GM10248 (cell line): ENCODE results near the gene GNG7.
A peak's percentile ranks its signal among the peaks of the same experiment; 100 is the strongest.

Experiments used
- CTCF ChIA-PET: fragments of 300-600 bp; sonication (Branson Sonifier 250); formaldehyde crosslinking; extraction: SDS; loops from one replicate; lab custom pipeline; 2021; ENCODE audit warnings: antibody characterized with exemption; lab: Yijun Ruan, JAX
- POLR2A ChIA-PET: fragments of 350-650 bp; sonication (Branson Sonifier 250); formaldehyde crosslinking; extraction: SDS; loops from one replicate; lab custom pipeline; 2020; ENCODE audit warnings: antibody characterized with exemption; lab: Yijun Ruan, JAX
- DNase-seq: peaks from one replicate; pipeline ENCODE4 v3.0.0; 2012; ENCODE audit errors: extremely low spot score
- TF ChIP-seq, protein P1 (sequence below): IDR thresholded peaks from 2 replicates; pipeline ENCODE4 v1.5.1; 2012; ENCODE audit warnings: mild to moderate bottlenecking, low read depth; ENCODE audit errors: extremely low read depth, missing control alignments, control extremely low read depth

Gene GNG7

GRCh38 chr19:2627855-2628254, 74.6 kb downstream of the GNG7 start:
- DNase-seq = no peak
- POLR2A ChIA-PET = interaction anchor here (0.5 to 5.8 kb wide), 2 partner anchors 20 to 151 kb away, joined by 4 to 60 read pairs; partner anchors contain the start of gene GADD45B
- TF ChIP-seq, protein P1, sequence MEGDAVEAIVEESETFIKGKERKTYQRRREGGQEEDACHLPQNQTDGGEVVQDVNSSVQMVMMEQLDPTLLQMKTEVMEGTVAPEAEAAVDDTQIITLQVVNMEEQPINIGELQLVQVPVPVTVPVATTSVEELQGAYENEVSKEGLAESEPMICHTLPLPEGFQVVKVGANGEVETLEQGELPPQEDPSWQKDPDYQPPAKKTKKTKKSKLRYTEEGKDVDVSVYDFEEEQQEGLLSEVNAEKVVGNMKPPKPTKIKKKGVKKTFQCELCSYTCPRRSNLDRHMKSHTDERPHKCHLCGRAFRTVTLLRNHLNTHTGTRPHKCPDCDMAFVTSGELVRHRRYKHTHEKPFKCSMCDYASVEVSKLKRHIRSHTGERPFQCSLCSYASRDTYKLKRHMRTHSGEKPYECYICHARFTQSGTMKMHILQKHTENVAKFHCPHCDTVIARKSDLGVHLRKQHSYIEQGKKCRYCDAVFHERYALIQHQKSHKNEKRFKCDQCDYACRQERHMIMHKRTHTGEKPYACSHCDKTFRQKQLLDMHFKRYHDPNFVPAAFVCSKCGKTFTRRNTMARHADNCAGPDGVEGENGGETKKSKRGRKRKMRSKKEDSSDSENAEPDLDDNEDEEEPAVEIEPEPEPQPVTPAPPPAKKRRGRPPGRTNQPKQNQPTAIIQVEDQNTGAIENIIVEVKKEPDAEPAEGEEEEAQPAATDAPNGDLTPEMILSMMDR = no peak
- CTCF ChIA-PET = interaction anchor here (1.2 to 13.4 kb wide), 6 partner anchors 9 to 160 kb away, joined by 3 to 109 read pairs (median 10); partner anchors contain the start of gene GADD45B

- ChIA-PET CTCF (interaction anchor here (1.2 to 13.4 kb wide), 7 partner anchors 9 to 160 kb away, joined by 3 to 109 read pairs (median 8); partner anchors contain the start of gene GADD45B), POLR2A (interaction anchor here (0.5 to 5.8 kb wide), 2 partner anchors 20 to 150 kb away, joined by 4 to 60 read pairs; partner anchors contain the start of gene GADD45B)
- peak; percentile 39 for DNase-seq
- TF ChIP-seq, protein P1 = no peak
Measured at GRCh38 chr19:2627319-2627829, 75.1 kb downstream of the GNG7 start.

GRCh38 chr19:2625434-2625833, 77.1 kb downstream of the GNG7 start:
- POLR2A ChIA-PET = interaction anchor here (1.1 to 5.8 kb wide), 2 partner anchors 20 to 149 kb away, joined by 3 to 60 read pairs; partner anchors contain the start of gene GADD45B
- DNase-seq = no peak
- TF ChIP-seq, protein P1 = no peak
- CTCF ChIA-PET = interaction anchor here (1.2 to 13.4 kb wide), 5 partner anchors 9 to 147 kb away, joined by 3 to 109 read pairs (median 5); no protein-coding TSS in a partner anchor

DNA sequence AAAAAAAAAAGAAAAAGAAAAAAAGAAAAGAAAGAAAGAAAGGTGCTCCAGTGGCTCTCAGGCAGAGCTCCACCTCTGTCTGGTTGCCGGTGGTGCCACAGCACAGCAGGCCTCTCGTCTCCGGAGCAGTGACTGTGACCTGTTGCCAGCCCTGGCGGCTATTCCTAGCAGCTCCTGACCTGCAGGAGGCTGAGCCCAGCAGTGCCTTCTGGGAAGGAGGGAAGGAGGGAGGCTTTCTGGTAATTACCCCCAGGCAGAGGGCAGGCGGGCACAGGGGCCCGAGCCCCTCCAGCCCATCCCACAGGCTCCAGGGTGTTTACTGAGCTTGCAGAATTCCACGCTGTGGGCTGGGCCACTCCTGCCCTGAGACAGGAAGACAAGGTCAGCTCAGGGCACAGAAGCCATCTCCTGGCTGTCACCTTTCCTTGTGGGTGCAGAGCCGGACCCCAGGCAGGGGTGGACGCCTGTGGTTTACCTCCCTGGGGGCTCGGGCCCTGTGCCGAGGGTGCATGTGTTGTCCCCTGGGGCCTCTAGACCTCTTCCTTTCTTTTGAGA, 77.9 kb downstream of the GNG7 start:
- POLR2A ChIA-PET = interaction anchor here (0.6 to 5.8 kb wide), 6 partner anchors 10 to 540 kb away, joined by 3 to 60 read pairs (median 3); partner anchors contain the start of gene GADD45B
- CTCF ChIA-PET = interaction anchor here (0.8 to 13.4 kb wide), 7 partner anchors 9 to 151 kb away, joined by 3 to 109 read pairs (median 5); no protein-coding TSS in a partner anchor
- TF ChIP-seq, protein P1 = no peak
- peak; percentile 64 for DNase-seq

GRCh38 chr19:2623798-2624197, 78.7 kb downstream of the GNG7 start:
- ChIA-PET CTCF (interaction anchor here (1.6 to 13.4 kb wide), 4 partner anchors 13 to 150 kb away, joined by 5 to 109 read pairs (median 56); no protein-coding TSS in a partner anchor), POLR2A (interaction anchor here (0.7 to 5.8 kb wide), 3 partner anchors 11 to 154 kb away, joined by 3 to 60 read pairs (median 4); partner anchors contain the start of gene GADD45B)
- TF ChIP-seq, protein P1 = no peak
- DNase-seq = no peak

DNA sequence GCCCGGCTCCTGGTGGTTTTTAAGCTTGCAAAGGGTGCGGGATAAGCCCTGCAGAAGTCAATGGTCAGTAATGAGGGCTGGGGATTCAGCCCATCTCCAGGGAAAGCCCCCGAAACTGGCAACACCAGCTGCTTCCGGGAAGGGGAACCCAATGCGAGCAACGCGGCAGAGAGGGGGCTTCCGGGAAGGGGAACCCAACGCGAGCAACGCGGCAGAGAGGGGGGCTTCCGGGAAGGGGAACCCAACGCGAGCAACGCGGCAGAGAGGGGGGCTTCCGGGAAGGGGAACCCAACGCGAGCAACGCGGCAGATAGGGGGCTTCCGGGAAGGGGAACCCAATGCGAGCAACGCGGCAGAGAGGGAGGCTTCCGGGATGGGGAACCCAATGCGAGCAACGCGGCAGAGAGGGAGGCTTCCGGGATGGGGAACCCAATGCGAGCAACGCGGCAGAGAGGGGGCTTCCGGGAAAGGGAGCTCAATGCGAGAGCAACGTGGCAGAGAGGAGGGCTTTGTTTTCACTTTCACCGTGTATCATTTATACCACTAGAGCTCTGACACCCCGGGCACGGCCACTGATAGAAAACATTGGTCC, 80.0 kb downstream of the GNG7 start:
- CTCF ChIA-PET = interaction anchor here (1.0 to 13.4 kb wide), 9 partner anchors 9 to 226 kb away, joined by 3 to 109 read pairs (median 4); partner anchors contain the start of gene SGTA
- peak; percentile 55 for DNase-seq
- POLR2A ChIA-PET = interaction anchor here (0.7 to 8.6 kb wide), 3 partner anchors 143 to 473 kb away, joined by 3 to 208 read pairs (median 4); partner anchors contain the start of gene GADD45B
